K562 (cell line): ENCODE measurements around the gene STARD13. TPM values are rescaled to one million over a fixed set of nuclear protein-coding genes. Genes with fewer than 3 reads are reported as not detected.

ENCODE experiments used
- polyA plus RNA-seq, 8 experiments: library from polyadenylated mRNA; depleted of rRNA in 4 of 8; stranded (reverse) in 5 of 8; unstranded in 3 of 8; fragments of >200 nt; fragmentation: Nextera tagmentation in 2 of 8; fragmentation: Illumina TruSeq in 1 of 8; extraction: Ambion mirVana in 2 of 8; extraction: Trizol in 1 of 8; gene quantifications; 2 replicates each; pipeline versions ENCODE4 v1.2.1 to v1.2.3, GENCODE V29; 2011 to 2014; ENCODE audit warnings: inconsistent platforms in 1 of 8, missing spikeins in 1 of 8
- total RNA-seq, 7 experiments: library from RNA; depleted of rRNA in 6 of 7; stranded (reverse); fragments of >200 nt in 6 of 7; fragmentation: Illumina TruSeq in 2 of 7; extraction: Trizol in 2 of 7; gene quantifications; 2 replicates each; pipeline versions ENCODE4 v1.2.1 to v1.2.3, GENCODE V29; 2011 to 2021; ENCODE audit warnings: low replicate concordance in 1 of 7
- TF ChIP-seq, protein P1 (sequence below): fragments of 200-600 bp; sonication (generic); IDR thresholded peaks from one replicate; pipeline ENCODE4 v1.6.1; 2012; ENCODE audit warnings: mild to moderate bottlenecking, low read depth, low read length, inconsistent platforms

Gene STARD13
- total and polyA plus RNA-seq, 9 of the 15 experiments (the other 6 are each of a cell fraction or from before 2014, with no cell fraction given), result 0.11 TPM; not detected in 8

DNA sequence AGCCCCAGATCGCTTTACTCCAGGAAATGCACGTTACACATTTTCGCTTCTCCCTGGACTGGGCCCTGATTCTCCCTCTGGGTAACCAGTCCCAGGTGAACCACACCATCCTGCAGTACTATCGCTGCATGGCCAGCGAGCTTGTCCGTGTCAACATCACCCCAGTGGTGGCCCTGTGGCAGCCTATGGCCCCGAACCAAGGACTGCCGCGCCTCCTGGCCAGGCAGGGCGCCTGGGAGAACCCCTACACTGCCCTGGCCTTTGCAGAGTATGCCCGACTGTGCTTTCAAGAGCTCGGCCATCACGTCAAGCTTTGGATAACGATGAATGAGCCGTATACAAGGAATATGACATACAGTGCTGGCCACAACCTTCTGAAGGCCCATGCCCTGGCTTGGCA lies 224.7 kb downstream of the STARD13 start (continued):
- TF ChIP-seq, protein P1, sequence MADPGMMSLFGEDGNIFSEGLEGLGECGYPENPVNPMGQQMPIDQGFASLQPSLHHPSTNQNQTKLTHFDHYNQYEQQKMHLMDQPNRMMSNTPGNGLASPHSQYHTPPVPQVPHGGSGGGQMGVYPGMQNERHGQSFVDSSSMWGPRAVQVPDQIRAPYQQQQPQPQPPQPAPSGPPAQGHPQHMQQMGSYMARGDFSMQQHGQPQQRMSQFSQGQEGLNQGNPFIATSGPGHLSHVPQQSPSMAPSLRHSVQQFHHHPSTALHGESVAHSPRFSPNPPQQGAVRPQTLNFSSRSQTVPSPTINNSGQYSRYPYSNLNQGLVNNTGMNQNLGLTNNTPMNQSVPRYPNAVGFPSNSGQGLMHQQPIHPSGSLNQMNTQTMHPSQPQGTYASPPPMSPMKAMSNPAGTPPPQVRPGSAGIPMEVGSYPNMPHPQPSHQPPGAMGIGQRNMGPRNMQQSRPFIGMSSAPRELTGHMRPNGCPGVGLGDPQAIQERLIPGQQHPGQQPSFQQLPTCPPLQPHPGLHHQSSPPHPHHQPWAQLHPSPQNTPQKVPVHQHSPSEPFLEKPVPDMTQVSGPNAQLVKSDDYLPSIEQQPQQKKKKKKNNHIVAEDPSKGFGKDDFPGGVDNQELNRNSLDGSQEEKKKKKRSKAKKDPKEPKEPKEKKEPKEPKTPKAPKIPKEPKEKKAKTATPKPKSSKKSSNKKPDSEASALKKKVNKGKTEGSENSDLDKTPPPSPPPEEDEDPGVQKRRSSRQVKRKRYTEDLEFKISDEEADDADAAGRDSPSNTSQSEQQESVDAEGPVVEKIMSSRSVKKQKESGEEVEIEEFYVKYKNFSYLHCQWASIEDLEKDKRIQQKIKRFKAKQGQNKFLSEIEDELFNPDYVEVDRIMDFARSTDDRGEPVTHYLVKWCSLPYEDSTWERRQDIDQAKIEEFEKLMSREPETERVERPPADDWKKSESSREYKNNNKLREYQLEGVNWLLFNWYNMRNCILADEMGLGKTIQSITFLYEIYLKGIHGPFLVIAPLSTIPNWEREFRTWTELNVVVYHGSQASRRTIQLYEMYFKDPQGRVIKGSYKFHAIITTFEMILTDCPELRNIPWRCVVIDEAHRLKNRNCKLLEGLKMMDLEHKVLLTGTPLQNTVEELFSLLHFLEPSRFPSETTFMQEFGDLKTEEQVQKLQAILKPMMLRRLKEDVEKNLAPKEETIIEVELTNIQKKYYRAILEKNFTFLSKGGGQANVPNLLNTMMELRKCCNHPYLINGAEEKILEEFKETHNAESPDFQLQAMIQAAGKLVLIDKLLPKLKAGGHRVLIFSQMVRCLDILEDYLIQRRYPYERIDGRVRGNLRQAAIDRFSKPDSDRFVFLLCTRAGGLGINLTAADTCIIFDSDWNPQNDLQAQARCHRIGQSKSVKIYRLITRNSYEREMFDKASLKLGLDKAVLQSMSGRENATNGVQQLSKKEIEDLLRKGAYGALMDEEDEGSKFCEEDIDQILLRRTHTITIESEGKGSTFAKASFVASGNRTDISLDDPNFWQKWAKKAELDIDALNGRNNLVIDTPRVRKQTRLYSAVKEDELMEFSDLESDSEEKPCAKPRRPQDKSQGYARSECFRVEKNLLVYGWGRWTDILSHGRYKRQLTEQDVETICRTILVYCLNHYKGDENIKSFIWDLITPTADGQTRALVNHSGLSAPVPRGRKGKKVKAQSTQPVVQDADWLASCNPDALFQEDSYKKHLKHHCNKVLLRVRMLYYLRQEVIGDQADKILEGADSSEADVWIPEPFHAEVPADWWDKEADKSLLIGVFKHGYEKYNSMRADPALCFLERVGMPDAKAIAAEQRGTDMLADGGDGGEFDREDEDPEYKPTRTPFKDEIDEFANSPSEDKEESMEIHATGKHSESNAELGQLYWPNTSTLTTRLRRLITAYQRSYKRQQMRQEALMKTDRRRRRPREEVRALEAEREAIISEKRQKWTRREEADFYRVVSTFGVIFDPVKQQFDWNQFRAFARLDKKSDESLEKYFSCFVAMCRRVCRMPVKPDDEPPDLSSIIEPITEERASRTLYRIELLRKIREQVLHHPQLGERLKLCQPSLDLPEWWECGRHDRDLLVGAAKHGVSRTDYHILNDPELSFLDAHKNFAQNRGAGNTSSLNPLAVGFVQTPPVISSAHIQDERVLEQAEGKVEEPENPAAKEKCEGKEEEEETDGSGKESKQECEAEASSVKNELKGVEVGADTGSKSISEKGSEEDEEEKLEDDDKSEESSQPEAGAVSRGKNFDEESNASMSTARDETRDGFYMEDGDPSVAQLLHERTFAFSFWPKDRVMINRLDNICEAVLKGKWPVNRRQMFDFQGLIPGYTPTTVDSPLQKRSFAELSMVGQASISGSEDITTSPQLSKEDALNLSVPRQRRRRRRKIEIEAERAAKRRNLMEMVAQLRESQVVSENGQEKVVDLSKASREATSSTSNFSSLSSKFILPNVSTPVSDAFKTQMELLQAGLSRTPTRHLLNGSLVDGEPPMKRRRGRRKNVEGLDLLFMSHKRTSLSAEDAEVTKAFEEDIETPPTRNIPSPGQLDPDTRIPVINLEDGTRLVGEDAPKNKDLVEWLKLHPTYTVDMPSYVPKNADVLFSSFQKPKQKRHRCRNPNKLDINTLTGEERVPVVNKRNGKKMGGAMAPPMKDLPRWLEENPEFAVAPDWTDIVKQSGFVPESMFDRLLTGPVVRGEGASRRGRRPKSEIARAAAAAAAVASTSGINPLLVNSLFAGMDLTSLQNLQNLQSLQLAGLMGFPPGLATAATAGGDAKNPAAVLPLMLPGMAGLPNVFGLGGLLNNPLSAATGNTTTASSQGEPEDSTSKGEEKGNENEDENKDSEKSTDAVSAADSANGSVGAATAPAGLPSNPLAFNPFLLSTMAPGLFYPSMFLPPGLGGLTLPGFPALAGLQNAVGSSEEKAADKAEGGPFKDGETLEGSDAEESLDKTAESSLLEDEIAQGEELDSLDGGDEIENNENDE, result no peak
